GM23338 (cell line): ENCODE data around the gene MT4. TPM values are rescaled to one million over a fixed set of nuclear protein-coding genes. Genes with fewer than 3 reads are reported as not detected.

ENCODE experiments used
- polyA plus RNA-seq: library from polyadenylated mRNA; unstranded; fragments of >200 nt; fragmentation: Nextera tagmentation; extraction: Ambion mirVana; gene quantifications from 2 replicates; pipeline ENCODE4 v1.2.1, GENCODE V29; 2016
- total RNA-seq: library from RNA; depleted of rRNA; stranded (reverse); fragments of >200 nt; shearing (Covaris generic); gene quantifications from 2 replicates; pipeline ENCODE4 v1.2.3, GENCODE V29; 2014; rRNA removed

Gene MT4
- total and polyA plus RNA-seq, 2 experiments from 2014 or later: not detected

Other genes starting within 250 kb of the MT4 start
- 41.1 and 52.9 TPM in 2 replicates for gene AMFR, start 139.5 kb upstream of the MT4 start, total RNA-seq
- 9.0 and 10.7 TPM in 2 replicates for gene AMFR, start 139.5 kb upstream of the MT4 start, polyA plus RNA-seq
- gene NUDT21, start 113.7 kb upstream of the MT4 start, total RNA-seq: 132 and 151 TPM in 2 replicates
- gene NUDT21, start 113.7 kb upstream of the MT4 start, polyA plus RNA-seq: 81.5 and 83.4 TPM in 2 replicates
- 60.0 and 76.3 TPM in 2 replicates for gene OGFOD1, start 113.5 kb upstream of the MT4 start, total RNA-seq
- gene OGFOD1, start 113.5 kb upstream of the MT4 start, polyA plus RNA-seq: 63.9 and 74.5 TPM in 2 replicates
- gene BBS2, start 45.0 kb upstream of the MT4 start, total RNA-seq: 19.7 and 25.2 TPM in 2 replicates
- gene BBS2, start 45.0 kb upstream of the MT4 start, polyA plus RNA-seq: 11.4 and 13.7 TPM in 2 replicates
- gene MT3, start 24.5 kb downstream of the MT4 start, total RNA-seq: not detected in 2 replicates
- not detected in 2 replicates for gene MT3, start 24.5 kb downstream of the MT4 start, polyA plus RNA-seq
- gene MT2A, start 43.5 kb downstream of the MT4 start, total RNA-seq: 8.9 and 13.9 TPM in 2 replicates
- gene MT2A, start 43.5 kb downstream of the MT4 start, polyA plus RNA-seq: 243 and 267 TPM in 2 replicates
- 13.9 and 31.0 TPM in 2 replicates for gene MT1E, start 60.7 kb downstream of the MT4 start, total RNA-seq
- gene MT1E, start 60.7 kb downstream of the MT4 start, polyA plus RNA-seq: 121 and 133 TPM in 2 replicates
- gene MT1M, start 67.6 kb downstream of the MT4 start, total RNA-seq: 1.1 TPM in 1 of 2 replicates, not detected in the other
- 4.7 and 6.1 TPM in 2 replicates for gene MT1M, start 67.6 kb downstream of the MT4 start, polyA plus RNA-seq
- gene MT1A, start 73.6 kb downstream of the MT4 start, total RNA-seq: not detected in 2 replicates
- 1.6 and 2.5 TPM in 2 replicates for gene MT1A, start 73.6 kb downstream of the MT4 start, polyA plus RNA-seq
- not detected in 2 replicates for gene MT1B, start 86.8 kb downstream of the MT4 start, total RNA-seq
- gene MT1B, start 86.8 kb downstream of the MT4 start, polyA plus RNA-seq: not detected in 2 replicates
- gene MT1F, start 92.9 kb downstream of the MT4 start, total RNA-seq: 7.3 and 7.4 TPM in 2 replicates
- 107 and 118 TPM in 2 replicates for gene MT1F, start 92.9 kb downstream of the MT4 start, polyA plus RNA-seq
- gene MT1G, start 103.0 kb downstream of the MT4 start, total RNA-seq: 176 and 184 TPM in 2 replicates
- gene MT1G, start 103.0 kb downstream of the MT4 start, polyA plus RNA-seq: 1,014 and 1,104 TPM in 2 replicates
- 52.3 and 54.5 TPM in 2 replicates for gene MT1H, start 104.7 kb downstream of the MT4 start, total RNA-seq
- 425 and 442 TPM in 2 replicates for gene MT1H, start 104.7 kb downstream of the MT4 start, polyA plus RNA-seq
- gene MT1X, start 117.4 kb downstream of the MT4 start, total RNA-seq: 187 and 293 TPM in 2 replicates
- 942 and 1,099 TPM in 2 replicates for gene MT1X, start 117.4 kb downstream of the MT4 start, polyA plus RNA-seq
- 166 and 187 TPM in 2 replicates for gene NUP93, start 165.1 kb downstream of the MT4 start, total RNA-seq
- gene NUP93, start 165.1 kb downstream of the MT4 start, polyA plus RNA-seq: 139 and 144 TPM in 2 replicates